NB4 (cell line): Measurements from ENCODE around the gene MARK1.

Experiments used
- DNase-seq: peaks from one replicate; pipeline ENCODE4 v3.0.0; 2010; ENCODE audit warnings: low read depth
- H3K4me3 ChIP-seq: one replicate; pipeline ENCODE4 v1.5.1; 2011; ENCODE audit warnings: mild to moderate bottlenecking, low read depth, low read length, moderate library complexity
- MAX ChIP-seq: IDR thresholded peaks from 2 replicates; pipeline ENCODE4 v1.6.1; 2011; ENCODE audit warnings: low read depth, low read length
- MYC ChIP-seq: IDR thresholded peaks from 2 replicates; pipeline ENCODE4 v1.6.1; 2011; ENCODE audit warnings: low read depth, low read length
- POLR2A ChIP-seq: IDR thresholded peaks from 2 replicates; pipeline ENCODE4 v1.6.1; 2011; ENCODE audit warnings: mild to moderate bottlenecking; ENCODE audit not compliant: insufficient read length; ENCODE audit errors: extremely low read depth
- TF ChIP-seq, protein P1 (sequence below): IDR thresholded peaks from one replicate; pipeline ENCODE4 v1.5.1; 2012; ENCODE audit warnings: low read depth, low read length

Gene MARK1

GRCh38 chr1:220533504-220534109 is 5.7 kb downstream of the MARK1 start:
- no peak overlapping the region for H3K4me3 ChIP-seq
- TF ChIP-seq MAX (no peak), MYC (no peak), POLR2A (no peak)
- TF ChIP-seq, protein P1, sequence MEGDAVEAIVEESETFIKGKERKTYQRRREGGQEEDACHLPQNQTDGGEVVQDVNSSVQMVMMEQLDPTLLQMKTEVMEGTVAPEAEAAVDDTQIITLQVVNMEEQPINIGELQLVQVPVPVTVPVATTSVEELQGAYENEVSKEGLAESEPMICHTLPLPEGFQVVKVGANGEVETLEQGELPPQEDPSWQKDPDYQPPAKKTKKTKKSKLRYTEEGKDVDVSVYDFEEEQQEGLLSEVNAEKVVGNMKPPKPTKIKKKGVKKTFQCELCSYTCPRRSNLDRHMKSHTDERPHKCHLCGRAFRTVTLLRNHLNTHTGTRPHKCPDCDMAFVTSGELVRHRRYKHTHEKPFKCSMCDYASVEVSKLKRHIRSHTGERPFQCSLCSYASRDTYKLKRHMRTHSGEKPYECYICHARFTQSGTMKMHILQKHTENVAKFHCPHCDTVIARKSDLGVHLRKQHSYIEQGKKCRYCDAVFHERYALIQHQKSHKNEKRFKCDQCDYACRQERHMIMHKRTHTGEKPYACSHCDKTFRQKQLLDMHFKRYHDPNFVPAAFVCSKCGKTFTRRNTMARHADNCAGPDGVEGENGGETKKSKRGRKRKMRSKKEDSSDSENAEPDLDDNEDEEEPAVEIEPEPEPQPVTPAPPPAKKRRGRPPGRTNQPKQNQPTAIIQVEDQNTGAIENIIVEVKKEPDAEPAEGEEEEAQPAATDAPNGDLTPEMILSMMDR: no peak
- no peak for DNase-seq

- TF ChIP-seq MAX (no peak), POLR2A (no peak), MYC (no peak)
- TF ChIP-seq, protein P1: no peak
- DNase-seq: peak; percentile 39
- H3K4me3 ChIP-seq: no peak overlapping the region
Observed at GRCh38 chr1:220544901-220545303, 17.0 kb downstream of the MARK1 start.

DNA sequence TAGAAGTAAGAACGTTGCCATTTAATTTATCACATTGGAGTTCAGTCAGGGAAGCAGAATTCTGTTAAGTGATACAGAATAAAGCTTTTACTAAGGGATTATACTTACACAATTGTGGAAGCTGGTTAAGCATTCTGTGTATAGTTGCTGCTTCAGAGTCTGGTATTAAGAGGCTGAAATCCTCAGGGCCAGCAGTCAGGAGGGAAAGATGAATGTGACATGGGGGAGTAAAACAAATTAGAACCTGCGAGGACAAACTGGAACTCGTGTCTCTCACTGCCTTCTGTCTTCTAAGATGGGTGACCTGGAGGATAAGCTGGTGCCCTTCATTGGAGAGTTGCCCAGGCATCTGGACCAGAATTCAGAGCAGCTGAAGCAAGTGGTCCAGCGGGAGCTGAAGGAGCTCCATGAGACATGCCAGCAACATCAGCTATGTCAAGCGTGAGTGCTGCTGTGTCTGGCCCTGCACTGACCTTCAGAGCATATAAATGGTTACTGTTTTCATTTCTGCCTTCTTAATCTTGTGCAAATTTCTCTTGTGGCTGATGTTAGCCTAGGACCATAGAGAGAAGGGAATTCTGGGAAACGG is 23.0 kb downstream of the MARK1 start:
- TF ChIP-seq POLR2A: no peak
- TF ChIP-seq MYC: no peak
- TF ChIP-seq, protein P1: no peak
- no peak for TF ChIP-seq MAX

GRCh38 chr1:220551718-220552117 is 23.8 kb downstream of the MARK1 start:
- DNase-seq: no peak
- H3K4me3 ChIP-seq: no peak overlapping the region
- TF ChIP-seq POLR2A: no peak
- no peak for TF ChIP-seq MYC
- TF ChIP-seq, protein P1: no peak
- no peak for TF ChIP-seq MAX

More for the DNA sequence above, 23.0 kb downstream of the MARK1 start:
- no peak for DNase-seq
- H3K4me3 ChIP-seq: no peak overlapping the region

DNA sequence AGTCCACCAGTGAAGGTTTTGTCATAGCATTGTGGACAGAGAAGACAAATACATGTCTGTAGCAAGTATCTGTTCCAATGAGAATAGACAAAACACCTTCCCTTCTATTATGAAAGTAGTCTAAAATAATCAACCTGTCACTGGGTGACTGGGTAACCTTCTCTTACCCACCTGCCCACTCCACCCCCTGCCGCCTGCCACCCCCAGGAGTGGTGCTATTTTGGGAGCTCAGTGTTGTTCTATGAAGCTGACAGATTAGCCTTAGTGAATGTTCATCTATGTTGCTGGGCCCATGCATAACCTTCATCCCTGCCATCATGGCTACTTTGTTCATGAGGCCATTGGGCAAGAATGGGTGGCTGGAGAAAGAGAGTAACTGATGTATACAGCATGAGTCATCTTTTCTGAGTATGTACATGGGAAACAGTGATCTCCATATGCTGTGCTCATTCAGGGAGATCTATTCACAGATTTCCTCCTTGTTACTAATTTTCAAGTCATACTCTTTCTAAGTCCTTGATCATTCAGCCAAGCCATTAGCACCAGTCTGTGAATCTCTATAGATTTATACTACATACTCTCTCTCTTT is 24.8 kb downstream of the MARK1 start:
- TF ChIP-seq MYC: no peak
- TF ChIP-seq, protein P1: no peak
- no peak for TF ChIP-seq MAX
- no peak for TF ChIP-seq POLR2A
- no peak overlapping the region for H3K4me3 ChIP-seq
- DNase-seq: no peak
